CD14-positive monocyte (primary cell): ENCODE data around the gene PANK4. TPM values are rescaled to one million over a fixed set of nuclear protein-coding genes. Genes with fewer than 3 reads are reported as not detected.

ENCODE experiments used
- DNase-seq, 3 donors: peaks; one replicate each; pipeline ENCODE4 v3.0.0-alpha.2; 2011 to 2022
- H2AFZ ChIP-seq: 2 replicates; pipeline ENCODE4 v1.6.0; 2012; ENCODE audit warnings: mild to moderate bottlenecking, low read depth, low read length, inconsistent platforms; ENCODE audit not compliant: insufficient read depth, poor library complexity, severe bottlenecking
- H3K27ac ChIP-seq, 2 donors: 1 replicate in 1 of 2; 2 replicates in 1 of 2; pipeline ENCODE4 v1.5.1; 2012 to 2013; ENCODE audit warnings: low read length in 2 of 2, control low read depth in 1 of 2, inconsistent platforms in 1 of 2, low read depth in 1 of 2, mild to moderate bottlenecking in 1 of 2
- H3K27me3 ChIP-seq, 2 donors: one replicate each; pipeline versions ENCODE4 v1.6.0 to v1.6.1; 2011 to 2013; ENCODE audit warnings: low read length in 2 of 2; ENCODE audit not compliant: control insufficient read depth in 2 of 2, insufficient read depth in 2 of 2
- H3K36me3 ChIP-seq, 2 donors: replicated peaks in 1 of 2; 1 replicate in 1 of 2; 2 replicates in 1 of 2; pipeline versions ENCODE4 v1.5.1 to v1.6.1; 2012 to 2013; ENCODE audit warnings: low read length in 2 of 2, control low read depth in 1 of 2, inconsistent platforms in 1 of 2, mild to moderate bottlenecking in 1 of 2; ENCODE audit not compliant: insufficient read depth in 2 of 2, control insufficient read depth in 1 of 2
- H3K4me1 ChIP-seq, 2 donors: 1 replicate in 1 of 2; 2 replicates in 1 of 2; pipeline versions ENCODE4 v1.5.1 to v1.6.1; 2012 to 2013; ENCODE audit warnings: low read length in 2 of 2, control low read depth in 1 of 2, inconsistent platforms in 1 of 2, mild to moderate bottlenecking in 1 of 2, moderate library complexity in 1 of 2; ENCODE audit not compliant: insufficient read depth in 2 of 2, control insufficient read depth in 1 of 2
- H3K4me2 ChIP-seq: replicated peaks from 2 replicates; pipeline ENCODE3; 2012; ENCODE audit warnings: low read length, moderate library complexity, mild to moderate bottlenecking; ENCODE audit not compliant: poor library complexity, severe bottlenecking; ENCODE audit errors: extremely low read depth
- H3K4me3 ChIP-seq, 3 experiments: fragments of 200-600 bp in 1 of 3; sonication (generic) in 1 of 3; replicated peaks in 1 of 3; 1 replicate in 2 of 3; 2 replicates in 1 of 3; pipeline ENCODE4 v1.5.1; 2011 to 2013; ENCODE audit warnings: low read length in 3 of 3, mild to moderate bottlenecking in 3 of 3, control low read depth in 2 of 3, low read depth in 2 of 3, inconsistent platforms in 1 of 3, moderate library complexity in 1 of 3
- H3K79me2 ChIP-seq: 2 replicates; pipeline ENCODE4 v1.6.0; 2012; ENCODE audit warnings: mild to moderate bottlenecking, control low read depth, inconsistent platforms, low read length, moderate library complexity; ENCODE audit not compliant: insufficient read depth
- H3K9ac ChIP-seq: 2 replicates; pipeline ENCODE4 v1.6.0; 2017; ENCODE audit warnings: low read length, mild to moderate bottlenecking; ENCODE audit not compliant: insufficient read depth, poor library complexity, severe bottlenecking
- H3K9me3 ChIP-seq, 2 donors: replicated peaks in 1 of 2; 1 replicate in 1 of 2; 2 replicates in 1 of 2; pipeline versions ENCODE4 v1.5.1 to v1.6.1; 2012 to 2013; ENCODE audit warnings: low read length in 2 of 2, control low read depth in 1 of 2; ENCODE audit not compliant: control insufficient read depth in 1 of 2, insufficient read depth in 1 of 2
- H4K20me1 ChIP-seq: 2 replicates; pipeline ENCODE4 v1.6.0; 2012; ENCODE audit warnings: mild to moderate bottlenecking, low read length, control low read depth, moderate library complexity; ENCODE audit not compliant: insufficient read depth
- H3K27ac Mint-ChIP-seq, 7 donors: one replicate each; pipeline ENCODE4 v1.8.0; 2020; ENCODE audit warnings: mild to moderate bottlenecking in 7 of 7, mixed read lengths in 7 of 7, moderate library complexity in 6 of 7, inconsistent platforms in 2 of 7
- H3K27me3 Mint-ChIP-seq, 3 donors: one replicate each; pipeline ENCODE4 v1.8.0; 2021 to 2022; ENCODE audit warnings: low read depth in 3 of 3, mild to moderate bottlenecking in 3 of 3, mixed read lengths in 3 of 3, moderate library complexity in 3 of 3, inconsistent platforms in 1 of 3
- H3K36me3 Mint-ChIP-seq, 2 donors: one replicate each; pipeline ENCODE4 v1.8.0; 2020; ENCODE audit warnings: mixed read lengths in 2 of 2, inconsistent platforms in 1 of 2, mild to moderate bottlenecking in 1 of 2
- H3K4me1 Mint-ChIP-seq: one replicate; pipeline ENCODE4 v1.8.0; 2020; ENCODE audit warnings: mild to moderate bottlenecking, mixed read lengths
- H3K4me3 Mint-ChIP-seq, 2 donors: one replicate each; pipeline ENCODE4 v1.8.0; 2020; ENCODE audit warnings: mild to moderate bottlenecking in 2 of 2, mixed read lengths in 2 of 2, moderate library complexity in 1 of 2
- H3K9me3 Mint-ChIP-seq, 7 donors: one replicate each; pipeline ENCODE4 v1.8.0; 2020 to 2022; ENCODE audit warnings: mixed read lengths in 7 of 7, mild to moderate bottlenecking in 6 of 7, moderate library complexity in 6 of 7, inconsistent platforms in 2 of 7
- CTCF ChIP-seq: fragments of 200-600 bp; IDR thresholded peaks from one replicate; pipeline ENCODE4 v1.8.0; 2022; ENCODE audit warnings: antibody characterized with exemption, mild to moderate bottlenecking
- WGBS: methylation state at CpG from one replicate; pipeline ENCODE4 v1.1.5; 2013; ENCODE audit warnings: missing lambda C conversion rate; ENCODE audit not compliant: insufficient coverage; 5-methylcytosine and 5-hydroxymethylcytosine counted together
- intact Hi-C, 2 donors: fragments of 100-400 bp; cut with micrococcal nuclease; formaldehyde crosslinking; loops; one replicate each; pipeline versions ENCODE4 v1.15.0 to v1.15.1; 2023
- polyA plus RNA-seq, 3 donors: library from polyadenylated mRNA; depleted of rRNA in 1 of 3; unstranded in 2 of 3; stranded (reverse) in 1 of 3; fragments of 300-500 nt in 2 of 3; fragments of >200 nt in 1 of 3; fragmentation: Illumina TruSeq in 2 of 3; gene quantifications; 1 replicate in 2 of 3; 2 replicates in 1 of 3; pipeline ENCODE4 v1.2.3, GENCODE V29; 2012 to 2021

The PANK4 gene
- polyA plus RNA-seq, 3 donors = 11.9 to 30.2 (median 13.7) TPM

GRCh38 chr1:2497891-2498290, 28.5 kb downstream of the PANK4 start:
- Mint-ChIP-seq H3K36me3 (no peaks in the 10 kb centered on the region), H3K4me3 (no peak overlapping the region), H3K4me1 (peaks cover 8% of the 10 kb centered on the region), H3K27me3 (peaks cover 1 to 4% (median 2%) of the 10 kb centered on the region in 3 donors), H3K9me3 (no peaks in the 10 kb centered on the region), H3K27ac (peak overlapping the region in 3 of 7 donors; percentile 18 to 83 (median 45))
- 49% methylated on average over 3 of the region's 4 CpGs for WGBS
- Histone ChIP-seq H3K9me3 (no peaks in the 10 kb centered on the region), H3K4me1 (peaks cover 10 to 11% of the 10 kb centered on the region in 2 donors), H4K20me1 (no peaks in the 10 kb centered on the region), H3K4me3 (no peak overlapping the region), H3K4me2 (no peak overlapping the region), H3K9ac (no peak overlapping the region), H3K27ac (no peak overlapping the region), H3K36me3 (no peaks in the 10 kb centered on the region), H3K27me3 (no peaks in the 10 kb centered on the region), H3K79me2 (no peaks in the 10 kb centered on the region), H2AFZ (no peak overlapping the region)
- DNase-seq = no peak
- intact Hi-C loops = no loop called here
- no peak for TF ChIP-seq CTCF

GRCh38 chr1:2496746-2497145, 29.6 kb downstream of the PANK4 start:
- H3K9me3 ChIP-seq = no peaks in the 10 kb centered on the region
- H3K27me3 ChIP-seq = no peaks in the 10 kb centered on the region
- DNase-seq = no peak
- H3K9ac ChIP-seq = no peak overlapping the region
- H3K36me3 ChIP-seq = no peaks in the 10 kb centered on the region
- peaks cover 10 to 11% of the 10 kb centered on the region in 2 donors for H3K4me1 ChIP-seq
- no peaks in the 10 kb centered on the region for H4K20me1 ChIP-seq
- Mint-ChIP-seq H3K9me3 (no peaks in the 10 kb centered on the region), H3K27ac (no peak overlapping the region), H3K4me1 (peaks cover 8% of the 10 kb centered on the region), H3K4me3 (no peak overlapping the region), H3K27me3 (peaks cover 1 to 5% (median 4%) of the 10 kb centered on the region in 3 donors), H3K36me3 (no peaks in the 10 kb centered on the region)
- H3K79me2 ChIP-seq = no peaks in the 10 kb centered on the region
- no peak overlapping the region for H3K4me2 ChIP-seq
- no peak overlapping the region for H3K4me3 ChIP-seq
- WGBS = 95% methylated on average over 20 of the region's 26 CpGs
- no peak for TF ChIP-seq CTCF
- no peak overlapping the region for H3K27ac ChIP-seq
- intact Hi-C loops = no loop called here
- no peak overlapping the region for H2AFZ ChIP-seq
